8988T (cell line): Measurements from ENCODE around the gene ZC3H8.

Experiments
- DNase-seq: peaks from one replicate; pipeline ENCODE4 v3.0.0; 2011

Gene ZC3H8

GRCh38 chr2:112194482-112194881 is 60.4 kb downstream of the ZC3H8 start:
- DNase-seq = no peak

GRCh38 chr2:112194028-112194427 is 60.8 kb downstream of the ZC3H8 start:
- DNase-seq = no peak

- DNase-seq = no peak
Measured at GRCh38 chr2:112189001-112189556, 65.8 kb downstream of the ZC3H8 start.

GRCh38 chr2:112187805-112188596 is 66.8 kb downstream of the ZC3H8 start:
- DNase-seq = no peak

- DNase-seq = no peak
Measured at GRCh38 chr2:112187046-112187715, 67.7 kb downstream of the ZC3H8 start.

GRCh38 chr2:112185131-112185530 is 69.7 kb downstream of the ZC3H8 start:
- no peak for DNase-seq

- no peak for DNase-seq
Measured at GRCh38 chr2:112184121-112184520, 70.7 kb downstream of the ZC3H8 start.

GRCh38 chr2:112183327-112184025 is 71.4 kb downstream of the ZC3H8 start:
- no peak for DNase-seq

- no peak for DNase-seq
Measured at GRCh38 chr2:112182581-112183034, 72.2 kb downstream of the ZC3H8 start.

GRCh38 chr2:112181571-112182290 is 73.1 kb downstream of the ZC3H8 start:
- DNase-seq = no peak

GRCh38 chr2:112175958-112176573 is 78.8 kb downstream of the ZC3H8 start:
- no peak for DNase-seq

GRCh38 chr2:112175333-112175732 is 79.5 kb downstream of the ZC3H8 start:
- DNase-seq = no peak

- no peak for DNase-seq
Measured at GRCh38 chr2:112174383-112174782, 80.5 kb downstream of the ZC3H8 start.

GRCh38 chr2:112173646-112174319 is 81.1 kb downstream of the ZC3H8 start:
- DNase-seq = no peak

GRCh38 chr2:112170495-112170894 is 84.3 kb downstream of the ZC3H8 start:
- no peak for DNase-seq

GRCh38 chr2:112168422-112169124 is 86.3 kb downstream of the ZC3H8 start:
- DNase-seq = no peak

- DNase-seq = no peak
Measured at GRCh38 chr2:112166806-112167499, 87.9 kb downstream of the ZC3H8 start.

- DNase-seq = no peak
Measured at GRCh38 chr2:112165296-112165695, 89.5 kb downstream of the ZC3H8 start.

- no peak for DNase-seq
Measured at GRCh38 chr2:112164876-112165275, 90.0 kb downstream of the ZC3H8 start.

- DNase-seq = no peak
Measured at GRCh38 chr2:112163541-112163981, 91.3 kb downstream of the ZC3H8 start.
